ENCODE measurements around the gene PRAME.
"Not testable (repeated sequence)": the region's sequence is repeated elsewhere in the genome, so short reads cannot be mapped to it uniquely, and the experiment has no call there.

DNA sequence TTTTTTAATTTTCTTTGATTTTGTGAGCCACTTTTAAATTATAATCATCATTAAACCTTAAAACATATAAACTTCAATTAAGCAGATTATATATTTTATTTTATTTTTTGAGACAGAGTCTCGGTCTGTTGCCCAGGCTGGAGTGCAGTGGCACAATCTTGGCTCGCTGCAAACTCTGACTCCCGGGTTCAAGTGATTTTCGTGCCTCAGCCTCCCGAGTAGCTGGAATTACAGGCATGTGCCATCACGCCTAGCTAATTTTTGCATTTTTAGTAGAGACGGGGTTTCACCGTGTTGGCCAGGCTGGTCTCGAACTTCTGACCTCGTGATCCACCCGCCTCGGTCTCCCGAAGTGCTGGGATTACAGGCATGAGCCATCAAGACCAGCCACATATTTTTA is 22.5 kb upstream of the PRAME start:
- not testable (repeated sequence) for TF ChIP-seq POLR2A (IDR thresholded peaks at IDR 0.05; ENCODE audit: low read depth, low read length); JUN (IDR thresholded peaks at IDR 0.05; ENCODE audit: borderline replicate concordance, insufficient read depth, insufficient read length, low read depth); POLR2AphosphoS5 (IDR thresholded peaks at IDR 0.05; ENCODE audit: insufficient read depth, low read depth, low read length); MAX (IDR thresholded peaks at IDR 0.05; ENCODE audit: insufficient read depth, insufficient read length); FOS (IDR thresholded peaks at IDR 0.05; ENCODE audit: borderline replicate concordance, insufficient read depth, low read length); EZH2 (IDR thresholded peaks at IDR 0.05; ENCODE audit: borderline replicate concordance, low read depth, low read length, severe bottlenecking); MYC (IDR thresholded peaks at IDR 0.05; ENCODE audit: low read depth, low read length); GATA2 (IDR thresholded peaks at IDR 0.05; ENCODE audit: insufficient read depth, insufficient read length, low read depth, low read length)
- TF ChIP-seq, protein P1, sequence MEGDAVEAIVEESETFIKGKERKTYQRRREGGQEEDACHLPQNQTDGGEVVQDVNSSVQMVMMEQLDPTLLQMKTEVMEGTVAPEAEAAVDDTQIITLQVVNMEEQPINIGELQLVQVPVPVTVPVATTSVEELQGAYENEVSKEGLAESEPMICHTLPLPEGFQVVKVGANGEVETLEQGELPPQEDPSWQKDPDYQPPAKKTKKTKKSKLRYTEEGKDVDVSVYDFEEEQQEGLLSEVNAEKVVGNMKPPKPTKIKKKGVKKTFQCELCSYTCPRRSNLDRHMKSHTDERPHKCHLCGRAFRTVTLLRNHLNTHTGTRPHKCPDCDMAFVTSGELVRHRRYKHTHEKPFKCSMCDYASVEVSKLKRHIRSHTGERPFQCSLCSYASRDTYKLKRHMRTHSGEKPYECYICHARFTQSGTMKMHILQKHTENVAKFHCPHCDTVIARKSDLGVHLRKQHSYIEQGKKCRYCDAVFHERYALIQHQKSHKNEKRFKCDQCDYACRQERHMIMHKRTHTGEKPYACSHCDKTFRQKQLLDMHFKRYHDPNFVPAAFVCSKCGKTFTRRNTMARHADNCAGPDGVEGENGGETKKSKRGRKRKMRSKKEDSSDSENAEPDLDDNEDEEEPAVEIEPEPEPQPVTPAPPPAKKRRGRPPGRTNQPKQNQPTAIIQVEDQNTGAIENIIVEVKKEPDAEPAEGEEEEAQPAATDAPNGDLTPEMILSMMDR (IDR thresholded peaks at IDR 0.05; ENCODE audit: extremely low read depth in 1 of 2, insufficient read depth in 1 of 2, low read depth in 1 of 2, low read length in 2 of 2) = not testable (repeated sequence)

All from endothelial cell of umbilical vein (primary cell).